GM23338 (cell line): ENCODE results near the gene RGS7. TPM values are rescaled to one million over a fixed set of nuclear protein-coding genes. Genes with fewer than 3 reads are reported as not detected.

Experiments
- ATAC-seq: fragments of 200-7000 bp; cut with Tn5 transposase; 3 replicates; pipeline ENCODE4 v1.9.1; 2020
- DNase-seq: peaks from one replicate; pipeline ENCODE4 v3.0.0-alpha.2; 2015; ENCODE audit warnings: low spot score
- H2AFZ ChIP-seq: fragments of 200-600 bp; sonication (generic); 2 replicates; pipeline ENCODE4 v1.8.0; 2016; ENCODE audit warnings: antibody characterized with exemption, mild to moderate bottlenecking, moderate library complexity
- H3F3A ChIP-seq: fragments of 200-600 bp; sonication (generic); replicated peaks from 2 replicates; pipeline ENCODE4 v1.8.0; 2017; ENCODE audit warnings: antibody characterized with exemption, mixed run types, low read depth
- H3K27ac ChIP-seq: fragments of 200-600 bp; sonication (generic); 2 replicates; pipeline ENCODE4 v1.6.1; 2016; ENCODE audit warnings: low read depth
- H3K27me3 ChIP-seq: fragments of 200-600 bp; sonication (generic); 2 replicates; pipeline ENCODE4 v1.8.0; 2016; ENCODE audit warnings: mild to moderate bottlenecking, mixed run types, moderate library complexity; ENCODE audit not compliant: insufficient read depth
- H3K36me3 ChIP-seq: fragments of 200-600 bp; sonication (generic); 2 replicates; pipeline ENCODE4 v1.8.0; 2016; ENCODE audit warnings: mild to moderate bottlenecking; ENCODE audit not compliant: insufficient read depth
- H3K4me1 ChIP-seq: fragments of 200-600 bp; sonication (generic); 2 replicates; pipeline ENCODE4 v1.8.0; 2016; ENCODE audit warnings: mild to moderate bottlenecking, moderate library complexity; ENCODE audit not compliant: insufficient read depth
- H3K4me2 ChIP-seq: fragments of 200-600 bp; sonication (generic); 2 replicates; pipeline ENCODE4 v1.7.1; 2017; ENCODE audit warnings: mixed run types
- H3K4me3 ChIP-seq: fragments of 200-600 bp; sonication (generic); 2 replicates; pipeline ENCODE4 v1.6.1; 2016; ENCODE audit warnings: mixed run types
- H3K79me2 ChIP-seq: fragments of 200-600 bp; sonication (generic); replicated peaks from 2 replicates; pipeline ENCODE4 v1.8.0; 2017; ENCODE audit warnings: mild to moderate bottlenecking; ENCODE audit not compliant: insufficient read depth
- H3K9me2 ChIP-seq: fragments of 200-600 bp; sonication (generic); 2 replicates; pipeline ENCODE4 v1.8.0; 2017; ENCODE audit not compliant: insufficient read depth
- H4K20me1 ChIP-seq: fragments of 200-600 bp; sonication (generic); replicated peaks from 2 replicates; pipeline ENCODE4 v1.8.0; 2017; ENCODE audit warnings: mild to moderate bottlenecking; ENCODE audit not compliant: insufficient read depth
- H3K27ac Mint-ChIP-seq: 2 replicates; pipeline ENCODE4 v1.8.0; 2020; ENCODE audit warnings: inconsistent platforms, mild to moderate bottlenecking, moderate library complexity, mixed read lengths
- H3K27me3 Mint-ChIP-seq: 3 replicates; pipeline ENCODE4 v1.8.0; 2022; ENCODE audit warnings: low read depth, mild to moderate bottlenecking, moderate library complexity, mixed read lengths, inconsistent platforms; ENCODE audit not compliant: insufficient read depth, poor library complexity
- H3K36me3 Mint-ChIP-seq: 3 replicates; pipeline ENCODE4 v1.8.0; 2021; ENCODE audit warnings: low read depth, mild to moderate bottlenecking, inconsistent platforms, moderate library complexity, mixed read lengths
- H3K4me1 Mint-ChIP-seq: 3 replicates; pipeline ENCODE4 v1.8.0; 2020; ENCODE audit warnings: mild to moderate bottlenecking, inconsistent platforms, mixed read lengths
- H3K4me3 Mint-ChIP-seq: 3 replicates; pipeline ENCODE4 v1.8.0; 2021; ENCODE audit warnings: moderate library complexity, mild to moderate bottlenecking, inconsistent platforms, mixed read lengths
- H3K9me3 Mint-ChIP-seq: 3 replicates; pipeline ENCODE4 v1.8.0; 2020; ENCODE audit warnings: moderate library complexity, mild to moderate bottlenecking, inconsistent platforms, mixed read lengths
- CREB1 ChIP-seq: fragments of 250-450 bp; sonication (Bioruptor Pico); IDR thresholded peaks from 2 replicates; pipeline ENCODE4 v1.5.0; 2020; ENCODE audit warnings: low read depth, mild to moderate bottlenecking, moderate library complexity
- ETS1 ChIP-seq: IDR thresholded peaks from 2 replicates; pipeline ENCODE4 v1.6.1; 2016; ENCODE audit warnings: antibody characterized with exemption
- EZH2phosphoT487 ChIP-seq: fragments of 200-600 bp; sonication (generic); IDR thresholded peaks from one replicate; pipeline ENCODE4 v1.8.1; 2018; ENCODE audit warnings: antibody characterized with exemption; ENCODE audit not compliant: unreplicated experiment
- POLR2AphosphoS5 ChIP-seq: IDR thresholded peaks from 2 replicates; pipeline ENCODE4 v1.6.1; 2016; ENCODE audit warnings: antibody characterized with exemption, low read depth
- STAT1 ChIP-seq: IDR thresholded peaks from one replicate; pipeline ENCODE4 v1.6.1; 2016; ENCODE audit warnings: antibody characterized with exemption; ENCODE audit not compliant: unreplicated experiment
- ZNF114 ChIP-seq: fragments of 250-450 bp; sonication (Bioruptor Pico); IDR thresholded peaks from 2 replicates; pipeline ENCODE4 v1.5.0; 2020; ENCODE audit warnings: mild to moderate bottlenecking, moderate library complexity
- polyA plus RNA-seq: library from polyadenylated mRNA; unstranded; fragments of >200 nt; fragmentation: Nextera tagmentation; extraction: Ambion mirVana; gene quantifications from 2 replicates; pipeline ENCODE4 v1.2.1, GENCODE V29; 2016
- total RNA-seq: library from RNA; depleted of rRNA; stranded (reverse); fragments of >200 nt; shearing (Covaris generic); gene quantifications from 2 replicates; pipeline ENCODE4 v1.2.3, GENCODE V29; 2014
- TF ChIP-seq, protein P1 (sequence below): fragments of 250-450 bp; sonication (Bioruptor Pico); IDR thresholded peaks from 2 replicates; pipeline ENCODE4 v1.5.0; 2020; ENCODE audit warnings: mild to moderate bottlenecking, moderate library complexity
- TF ChIP-seq, protein P2 (sequence below): IDR thresholded peaks from one replicate; pipeline ENCODE4 v1.6.1; 2018; ENCODE audit warnings: antibody characterized with exemption; ENCODE audit not compliant: unreplicated experiment

The RGS7 gene
- total and polyA plus RNA-seq, 2 experiments from 2014 or later = 2.0 to 2.2 TPM

GRCh38 chr1:241145881-241146280 is 211.1 kb downstream of the RGS7 start:
- no peak overlapping the region for H3K27ac Mint-ChIP-seq
- ATAC-seq (no peak), DNase-seq (no peak)
- H3K9me3 Mint-ChIP-seq = peaks cover 25% of the 10 kb centered on the region
- H2AFZ ChIP-seq = no peak overlapping the region
- no peak overlapping the region for H3K27ac ChIP-seq
- H3K79me2 ChIP-seq = no peaks in the 10 kb centered on the region
- peaks cover 33% of the 10 kb centered on the region for H3K36me3 Mint-ChIP-seq
- peaks cover 6% of the 10 kb centered on the region; the same call in 2 of the 3 replicates for H3K4me1 Mint-ChIP-seq
- no peaks in the 10 kb centered on the region for H3F3A ChIP-seq
- H3K27me3 ChIP-seq = no peaks in the 10 kb centered on the region
- H3K4me2 ChIP-seq = no peak overlapping the region
- TF ChIP-seq, protein P1, sequence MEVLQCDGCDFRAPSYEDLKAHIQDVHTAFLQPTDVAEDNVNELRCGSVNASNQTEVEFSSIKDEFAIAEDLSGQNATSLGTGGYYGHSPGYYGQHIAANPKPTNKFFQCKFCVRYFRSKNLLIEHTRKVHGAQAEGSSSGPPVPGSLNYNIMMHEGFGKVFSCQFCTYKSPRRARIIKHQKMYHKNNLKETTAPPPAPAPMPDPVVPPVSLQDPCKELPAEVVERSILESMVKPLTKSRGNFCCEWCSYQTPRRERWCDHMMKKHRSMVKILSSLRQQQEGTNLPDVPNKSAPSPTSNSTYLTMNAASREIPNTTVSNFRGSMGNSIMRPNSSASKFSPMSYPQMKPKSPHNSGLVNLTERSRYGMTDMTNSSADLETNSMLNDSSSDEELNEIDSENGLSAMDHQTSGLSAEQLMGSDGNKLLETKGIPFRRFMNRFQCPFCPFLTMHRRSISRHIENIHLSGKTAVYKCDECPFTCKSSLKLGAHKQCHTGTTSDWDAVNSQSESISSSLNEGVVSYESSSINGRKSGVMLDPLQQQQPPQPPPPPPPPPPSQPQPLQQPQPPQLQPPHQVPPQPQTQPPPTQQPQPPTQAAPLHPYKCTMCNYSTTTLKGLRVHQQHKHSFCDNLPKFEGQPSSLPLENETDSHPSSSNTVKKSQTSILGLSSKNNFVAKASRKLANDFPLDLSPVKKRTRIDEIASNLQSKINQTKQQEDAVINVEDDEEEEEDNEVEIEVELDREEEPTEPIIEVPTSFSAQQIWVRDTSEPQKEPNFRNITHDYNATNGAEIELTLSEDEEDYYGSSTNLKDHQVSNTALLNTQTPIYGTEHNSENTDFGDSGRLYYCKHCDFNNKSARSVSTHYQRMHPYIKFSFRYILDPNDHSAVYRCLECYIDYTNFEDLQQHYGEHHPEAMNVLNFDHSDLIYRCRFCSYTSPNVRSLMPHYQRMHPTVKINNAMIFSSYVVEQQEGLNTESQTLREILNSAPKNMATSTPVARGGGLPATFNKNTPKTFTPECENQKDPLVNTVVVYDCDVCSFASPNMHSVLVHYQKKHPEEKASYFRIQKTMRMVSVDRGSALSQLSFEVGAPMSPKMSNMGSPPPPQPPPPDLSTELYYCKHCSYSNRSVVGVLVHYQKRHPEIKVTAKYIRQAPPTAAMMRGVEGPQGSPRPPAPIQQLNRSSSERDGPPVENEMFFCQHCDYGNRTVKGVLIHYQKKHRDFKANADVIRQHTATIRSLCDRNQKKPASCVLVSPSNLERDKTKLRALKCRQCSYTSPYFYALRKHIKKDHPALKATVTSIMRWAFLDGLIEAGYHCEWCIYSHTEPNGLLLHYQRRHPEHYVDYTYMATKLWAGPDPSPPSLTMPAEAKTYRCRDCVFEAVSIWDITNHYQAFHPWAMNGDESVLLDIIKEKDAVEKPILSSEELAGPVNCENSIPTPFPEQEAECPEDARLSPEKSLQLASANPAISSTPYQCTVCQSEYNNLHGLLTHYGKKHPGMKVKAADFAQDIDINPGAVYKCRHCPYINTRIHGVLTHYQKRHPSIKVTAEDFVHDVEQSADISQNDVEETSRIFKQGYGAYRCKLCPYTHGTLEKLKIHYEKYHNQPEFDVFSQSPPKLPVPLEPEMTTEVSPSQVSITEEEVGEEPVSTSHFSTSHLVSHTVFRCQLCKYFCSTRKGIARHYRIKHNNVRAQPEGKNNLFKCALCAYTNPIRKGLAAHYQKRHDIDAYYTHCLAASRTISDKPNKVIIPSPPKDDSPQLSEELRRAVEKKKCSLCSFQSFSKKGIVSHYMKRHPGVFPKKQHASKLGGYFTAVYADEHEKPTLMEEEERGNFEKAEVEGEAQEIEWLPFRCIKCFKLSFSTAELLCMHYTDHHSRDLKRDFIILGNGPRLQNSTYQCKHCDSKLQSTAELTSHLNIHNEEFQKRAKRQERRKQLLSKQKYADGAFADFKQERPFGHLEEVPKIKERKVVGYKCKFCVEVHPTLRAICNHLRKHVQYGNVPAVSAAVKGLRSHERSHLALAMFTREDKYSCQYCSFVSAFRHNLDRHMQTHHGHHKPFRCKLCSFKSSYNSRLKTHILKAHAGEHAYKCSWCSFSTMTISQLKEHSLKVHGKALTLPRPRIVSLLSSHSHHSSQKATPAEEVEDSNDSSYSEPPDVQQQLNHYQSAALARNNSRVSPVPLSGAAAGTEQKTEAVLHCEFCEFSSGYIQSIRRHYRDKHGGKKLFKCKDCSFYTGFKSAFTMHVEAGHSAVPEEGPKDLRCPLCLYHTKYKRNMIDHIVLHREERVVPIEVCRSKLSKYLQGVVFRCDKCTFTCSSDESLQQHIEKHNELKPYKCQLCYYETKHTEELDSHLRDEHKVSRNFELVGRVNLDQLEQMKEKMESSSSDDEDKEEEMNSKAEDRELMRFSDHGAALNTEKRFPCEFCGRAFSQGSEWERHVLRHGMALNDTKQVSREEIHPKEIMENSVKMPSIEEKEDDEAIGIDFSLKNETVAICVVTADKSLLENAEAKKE (CRISPR knock-in tag) = no peak
- TF ChIP-seq EZH2phosphoT487 (no peak), STAT1 (no peak), ZNF114 (CRISPR knock-in tag) (no peak), CREB1 (no peak)
- no peaks in the 10 kb centered on the region for H4K20me1 ChIP-seq
- peaks cover 2% of the 10 kb centered on the region for H3K27me3 Mint-ChIP-seq
- H3K36me3 ChIP-seq = peaks cover 9% of the 10 kb centered on the region; the same call in 1 of the 2 replicates
- H3K4me3 Mint-ChIP-seq = no peak overlapping the region
- peaks cover 10% of the 10 kb centered on the region; the same call in 1 of the 2 replicates for H3K9me2 ChIP-seq
- no peaks in the 10 kb centered on the region; the same call in 1 of the 2 replicates for H3K4me1 ChIP-seq
- no peak overlapping the region for H3K4me3 ChIP-seq

GRCh38 chr1:241143765-241144442 is 213.1 kb downstream of the RGS7 start:
- no peak overlapping the region for H2AFZ ChIP-seq

More at GRCh38 chr1:241143765-241144442, 213.1 kb downstream of the RGS7 start:
- Histone ChIP-seq H3K79me2 (no peaks in the 10 kb centered on the region), H3K27me3 (no peaks in the 10 kb centered on the region), H4K20me1 (no peaks in the 10 kb centered on the region), H3K4me2 (no peak overlapping the region), H3K27ac (no peak overlapping the region), H3K4me3 (no peak overlapping the region), H3K9me2 (peaks cover 7% of the 10 kb centered on the region; the same call in 1 of the 2 replicates), H3K4me1 (no peaks in the 10 kb centered on the region; the same call in 1 of the 2 replicates), H3F3A (no peaks in the 10 kb centered on the region), H3K36me3 (peaks cover 9% of the 10 kb centered on the region; the same call in 1 of the 2 replicates)
- Mint-ChIP-seq H3K9me3 (peaks cover 27% of the 10 kb centered on the region), H3K27ac (no peak overlapping the region), H3K27me3 (peaks cover 2% of the 10 kb centered on the region), H3K4me3 (no peak overlapping the region), H3K4me1 (peaks cover 6% of the 10 kb centered on the region; the same call in 2 of the 3 replicates), H3K36me3 (peaks cover 33% of the 10 kb centered on the region)
- TF ChIP-seq ETS1 = no peak
- TF ChIP-seq POLR2AphosphoS5 = no peak
- TF ChIP-seq CREB1 = no peak
- TF ChIP-seq EZH2phosphoT487 = no peak
- TF ChIP-seq, protein P2, sequence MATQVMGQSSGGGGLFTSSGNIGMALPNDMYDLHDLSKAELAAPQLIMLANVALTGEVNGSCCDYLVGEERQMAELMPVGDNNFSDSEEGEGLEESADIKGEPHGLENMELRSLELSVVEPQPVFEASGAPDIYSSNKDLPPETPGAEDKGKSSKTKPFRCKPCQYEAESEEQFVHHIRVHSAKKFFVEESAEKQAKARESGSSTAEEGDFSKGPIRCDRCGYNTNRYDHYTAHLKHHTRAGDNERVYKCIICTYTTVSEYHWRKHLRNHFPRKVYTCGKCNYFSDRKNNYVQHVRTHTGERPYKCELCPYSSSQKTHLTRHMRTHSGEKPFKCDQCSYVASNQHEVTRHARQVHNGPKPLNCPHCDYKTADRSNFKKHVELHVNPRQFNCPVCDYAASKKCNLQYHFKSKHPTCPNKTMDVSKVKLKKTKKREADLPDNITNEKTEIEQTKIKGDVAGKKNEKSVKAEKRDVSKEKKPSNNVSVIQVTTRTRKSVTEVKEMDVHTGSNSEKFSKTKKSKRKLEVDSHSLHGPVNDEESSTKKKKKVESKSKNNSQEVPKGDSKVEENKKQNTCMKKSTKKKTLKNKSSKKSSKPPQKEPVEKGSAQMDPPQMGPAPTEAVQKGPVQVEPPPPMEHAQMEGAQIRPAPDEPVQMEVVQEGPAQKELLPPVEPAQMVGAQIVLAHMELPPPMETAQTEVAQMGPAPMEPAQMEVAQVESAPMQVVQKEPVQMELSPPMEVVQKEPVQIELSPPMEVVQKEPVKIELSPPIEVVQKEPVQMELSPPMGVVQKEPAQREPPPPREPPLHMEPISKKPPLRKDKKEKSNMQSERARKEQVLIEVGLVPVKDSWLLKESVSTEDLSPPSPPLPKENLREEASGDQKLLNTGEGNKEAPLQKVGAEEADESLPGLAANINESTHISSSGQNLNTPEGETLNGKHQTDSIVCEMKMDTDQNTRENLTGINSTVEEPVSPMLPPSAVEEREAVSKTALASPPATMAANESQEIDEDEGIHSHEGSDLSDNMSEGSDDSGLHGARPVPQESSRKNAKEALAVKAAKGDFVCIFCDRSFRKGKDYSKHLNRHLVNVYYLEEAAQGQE = no peak
- DNase-seq (no peak), ATAC-seq (no peak)
